Loucy (cell line): ENCODE measurements around the gene NOL4L.

Experiments
- H2AFZ ChIP-seq: fragments of 200-600 bp; sonication (generic); 2 replicates; pipeline ENCODE4 v1.6.0; 2016; ENCODE audit warnings: antibody characterized with exemption, mild to moderate bottlenecking, low read length, moderate library complexity
- H3F3A ChIP-seq: fragments of 200-600 bp; 2 replicates; pipeline ENCODE4 v1.6.0; 2016; ENCODE audit warnings: antibody characterized with exemption, low read depth, mild to moderate bottlenecking
- H3K27me3 ChIP-seq: fragments of 200-600 bp; sonication (generic); 2 replicates; pipeline ENCODE4 v1.6.1; 2014; ENCODE audit warnings: low read length, mild to moderate bottlenecking; ENCODE audit not compliant: insufficient read depth, poor library complexity, severe bottlenecking
- H3K36me3 ChIP-seq: fragments of 200-600 bp; sonication (generic); 2 replicates; pipeline ENCODE4 v1.6.1; 2016; ENCODE audit warnings: low read length; ENCODE audit not compliant: insufficient read depth
- H3K4me1 ChIP-seq: fragments of 200-600 bp; sonication (generic); 2 replicates; pipeline ENCODE4 v1.5.1; 2014; ENCODE audit warnings: low read length, mild to moderate bottlenecking; ENCODE audit not compliant: insufficient read depth, poor library complexity, severe bottlenecking
- H3K4me2 ChIP-seq: fragments of 200-600 bp; sonication (generic); 2 replicates; pipeline ENCODE4 v1.6.0; 2014; ENCODE audit warnings: antibody characterized with exemption, low read length, low read depth, mild to moderate bottlenecking; ENCODE audit not compliant: poor library complexity, severe bottlenecking
- H3K4me3 ChIP-seq: fragments of 200-600 bp; sonication (generic); 2 replicates; pipeline ENCODE4 v1.5.1; 2014; ENCODE audit warnings: low read length, mild to moderate bottlenecking, mixed read lengths; ENCODE audit not compliant: poor library complexity, severe bottlenecking
- H3K79me2 ChIP-seq: fragments of 200-600 bp; sonication (generic); 2 replicates; pipeline ENCODE4 v1.6.1; 2014; ENCODE audit warnings: low read length; ENCODE audit not compliant: insufficient read depth
- H3K9ac ChIP-seq: fragments of 200-600 bp; sonication (generic); 2 replicates; pipeline ENCODE4 v1.6.0; 2014; ENCODE audit warnings: mild to moderate bottlenecking, low read depth, low read length, moderate library complexity; ENCODE audit not compliant: poor library complexity, severe bottlenecking
- H3K9me2 ChIP-seq: fragments of 200-600 bp; sonication (generic); replicated peaks from 2 replicates; pipeline ENCODE4 v1.6.1; 2016; ENCODE audit warnings: low read depth, low read length, mixed read lengths
- H3K9me3 ChIP-seq: fragments of 200-600 bp; sonication (generic); 2 replicates; pipeline ENCODE4 v1.6.1; 2014; ENCODE audit warnings: mild to moderate bottlenecking, antibody characterized with exemption, low read length, low read depth; ENCODE audit not compliant: insufficient read depth
- H4K20me1 ChIP-seq: fragments of 200-600 bp; sonication (generic); 2 replicates; pipeline ENCODE4 v1.6.0; 2014; ENCODE audit warnings: antibody characterized with exemption, low read length, mild to moderate bottlenecking; ENCODE audit not compliant: insufficient read depth, poor library complexity, severe bottlenecking
- EZH2phosphoT487 ChIP-seq: fragments of 200-600 bp; IDR thresholded peaks from 2 replicates; pipeline ENCODE4 v1.6.1; 2018; ENCODE audit warnings: antibody characterized with exemption, mild to moderate bottlenecking, moderate library complexity, borderline replicate concordance
- TF ChIP-seq, protein P1 (sequence below): fragments of 200-600 bp; sonication (generic); conservative IDR thresholded peaks from 2 replicates; pipeline ENCODE4 v1.5.1; 2014; ENCODE audit warnings: mild to moderate bottlenecking, antibody characterized with exemption, low read length

The NOL4L gene

DNA sequence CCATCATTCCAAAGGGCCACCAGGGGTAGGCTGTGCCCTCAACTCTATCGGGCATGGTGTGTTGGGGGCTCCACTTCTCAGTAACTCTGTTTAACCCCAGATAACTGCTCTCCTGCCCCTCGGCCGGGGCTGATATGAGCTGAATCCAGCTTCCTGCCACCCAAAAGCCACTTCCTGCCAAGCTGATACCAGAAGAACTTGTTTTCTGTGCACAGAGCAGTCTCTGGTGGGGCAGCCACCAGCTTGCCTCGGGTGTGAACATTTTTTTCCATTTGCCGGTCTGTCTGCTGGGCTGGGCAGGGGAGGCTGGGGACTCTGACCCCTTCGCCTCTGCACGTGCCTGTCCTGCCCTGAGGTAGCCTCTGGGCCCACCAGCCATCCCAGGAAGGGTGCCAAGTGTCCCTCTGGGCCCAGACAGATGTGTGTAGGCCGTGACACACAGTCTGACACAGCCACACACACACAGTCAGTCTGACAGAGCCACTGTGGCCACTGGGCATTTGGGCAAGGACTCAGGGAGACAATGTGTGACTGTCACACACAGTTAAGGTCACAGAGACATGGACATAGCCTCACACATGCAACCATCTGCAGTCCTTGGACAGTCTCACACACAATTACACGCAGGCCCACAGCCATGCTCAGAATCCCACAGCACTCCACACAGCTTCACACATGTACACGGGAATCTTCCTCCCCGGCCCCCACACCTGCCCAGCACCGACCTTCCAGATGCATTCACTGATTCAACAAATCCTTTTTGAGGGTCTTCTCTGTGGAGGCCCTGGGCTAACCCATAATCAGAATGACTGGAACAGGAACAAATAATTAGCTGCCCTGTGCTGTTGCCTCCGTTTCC lies 45.1 kb downstream of the NOL4L start:
- Histone ChIP-seq H3K36me3 (no peaks in the 10 kb centered on the region; the same call in 1 of the 2 replicates), H3K27me3 (no peaks in the 10 kb centered on the region), H2AFZ (no peak overlapping the region), H3K4me1 (peaks cover 63% of the 10 kb centered on the region), H3K9me2 (no peaks in the 10 kb centered on the region), H3F3A (peaks cover 26% of the 10 kb centered on the region), H3K9me3 (no peaks in the 10 kb centered on the region), H3K4me3 (peak overlapping the region; percentile 63), H3K4me2 (peak overlapping the region; percentile 98), H3K79me2 (peaks cover 86% of the 10 kb centered on the region), H3K9ac (peak overlapping the region; percentile 85), H4K20me1 (peaks cover 4% of the 10 kb centered on the region)
- TF ChIP-seq, protein P1, sequence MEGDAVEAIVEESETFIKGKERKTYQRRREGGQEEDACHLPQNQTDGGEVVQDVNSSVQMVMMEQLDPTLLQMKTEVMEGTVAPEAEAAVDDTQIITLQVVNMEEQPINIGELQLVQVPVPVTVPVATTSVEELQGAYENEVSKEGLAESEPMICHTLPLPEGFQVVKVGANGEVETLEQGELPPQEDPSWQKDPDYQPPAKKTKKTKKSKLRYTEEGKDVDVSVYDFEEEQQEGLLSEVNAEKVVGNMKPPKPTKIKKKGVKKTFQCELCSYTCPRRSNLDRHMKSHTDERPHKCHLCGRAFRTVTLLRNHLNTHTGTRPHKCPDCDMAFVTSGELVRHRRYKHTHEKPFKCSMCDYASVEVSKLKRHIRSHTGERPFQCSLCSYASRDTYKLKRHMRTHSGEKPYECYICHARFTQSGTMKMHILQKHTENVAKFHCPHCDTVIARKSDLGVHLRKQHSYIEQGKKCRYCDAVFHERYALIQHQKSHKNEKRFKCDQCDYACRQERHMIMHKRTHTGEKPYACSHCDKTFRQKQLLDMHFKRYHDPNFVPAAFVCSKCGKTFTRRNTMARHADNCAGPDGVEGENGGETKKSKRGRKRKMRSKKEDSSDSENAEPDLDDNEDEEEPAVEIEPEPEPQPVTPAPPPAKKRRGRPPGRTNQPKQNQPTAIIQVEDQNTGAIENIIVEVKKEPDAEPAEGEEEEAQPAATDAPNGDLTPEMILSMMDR, result peak; percentile 44
- no peak for TF ChIP-seq EZH2phosphoT487

DNA sequence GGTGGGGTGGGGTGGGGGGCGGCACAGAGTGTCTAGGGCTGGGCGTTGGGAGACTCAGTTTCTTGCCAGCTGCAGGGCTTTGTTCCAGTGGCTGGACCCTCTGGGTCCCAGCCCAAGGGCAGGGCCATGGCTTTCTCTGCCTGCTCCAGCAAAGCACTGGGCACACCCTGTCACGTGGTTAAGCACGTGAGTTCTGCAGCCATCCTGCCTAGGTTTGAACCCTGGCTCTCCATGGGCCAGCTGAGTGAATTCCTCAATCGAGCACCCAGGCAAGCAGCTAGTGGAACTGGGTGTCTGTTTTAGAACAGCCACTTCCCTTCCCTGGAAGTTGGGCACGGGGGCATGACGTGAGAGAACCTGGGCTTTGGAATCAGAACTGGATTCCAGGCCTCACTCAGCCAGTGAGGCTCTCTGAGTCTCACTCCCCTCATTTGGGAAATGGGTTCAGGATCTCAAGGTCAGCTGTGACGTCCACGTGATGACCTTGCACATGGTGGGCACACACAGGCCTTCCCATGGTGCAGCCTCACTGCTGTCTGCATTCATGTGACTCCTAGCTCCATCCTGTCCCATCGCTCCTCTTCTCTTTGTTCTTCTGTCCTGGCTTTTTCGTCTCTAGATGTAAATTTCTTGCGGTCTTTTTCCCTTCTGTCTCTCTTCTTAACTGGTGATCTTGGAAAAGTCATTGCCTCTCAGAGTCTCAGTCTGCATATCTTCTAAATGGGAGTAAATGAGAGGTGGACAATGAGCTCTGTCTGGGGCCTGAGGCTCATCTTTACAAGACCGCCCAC lies 45.9 kb downstream of the NOL4L start:
- Histone ChIP-seq H3K79me2 (peaks cover 83% of the 10 kb centered on the region), H3K4me3 (peak overlapping the region; percentile 63), H3K9ac (peak overlapping the region; percentile 85), H3K27me3 (no peaks in the 10 kb centered on the region), H4K20me1 (peaks cover 4% of the 10 kb centered on the region), H3K4me1 (peaks cover 70% of the 10 kb centered on the region), H2AFZ (no peak overlapping the region), H3K9me2 (no peaks in the 10 kb centered on the region), H3K4me2 (peak overlapping the region; percentile 98), H3F3A (peaks cover 26% of the 10 kb centered on the region), H3K36me3 (no peaks in the 10 kb centered on the region; the same call in 1 of the 2 replicates), H3K9me3 (no peaks in the 10 kb centered on the region)
- no peak for TF ChIP-seq EZH2phosphoT487
- TF ChIP-seq, protein P1, result no peak

DNA sequence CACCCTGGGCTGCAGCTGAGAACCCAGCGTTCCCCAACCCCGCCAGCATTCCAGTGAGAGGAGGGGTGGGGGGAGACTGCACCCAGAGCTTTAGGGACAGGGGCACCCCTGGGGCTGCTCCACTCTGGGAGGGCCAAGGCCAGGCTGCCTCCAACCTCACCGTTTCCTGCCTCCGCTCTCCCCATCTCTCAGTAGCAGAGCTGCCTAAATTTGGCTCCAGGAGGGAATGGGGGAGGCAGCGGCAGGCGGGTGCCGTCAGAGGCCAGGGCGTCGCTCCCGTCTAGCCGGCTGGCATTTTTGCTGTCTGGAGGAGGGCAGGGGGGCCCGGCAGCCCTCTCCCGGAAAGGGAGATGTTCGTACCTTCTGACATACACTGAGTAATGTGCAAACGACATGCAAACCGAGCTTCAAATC lies 46.6 kb downstream of the NOL4L start:
- no peak for TF ChIP-seq EZH2phosphoT487
- TF ChIP-seq, protein P1, result no peak
- Histone ChIP-seq H2AFZ (no peak overlapping the region), H3K9me2 (no peaks in the 10 kb centered on the region), H3K79me2 (peaks cover 83% of the 10 kb centered on the region), H3K4me2 (peak overlapping the region; percentile 98), H3K4me1 (peaks cover 77% of the 10 kb centered on the region), H3K4me3 (no peak overlapping the region), H3K27me3 (no peaks in the 10 kb centered on the region), H3K36me3 (no peaks in the 10 kb centered on the region), H3K9ac (peak overlapping the region; percentile 85), H3K9me3 (no peaks in the 10 kb centered on the region), H4K20me1 (peaks cover 4% of the 10 kb centered on the region), H3F3A (peaks cover 26% of the 10 kb centered on the region)
